ENCODE measurements around the gene NUBP2.

DNA sequence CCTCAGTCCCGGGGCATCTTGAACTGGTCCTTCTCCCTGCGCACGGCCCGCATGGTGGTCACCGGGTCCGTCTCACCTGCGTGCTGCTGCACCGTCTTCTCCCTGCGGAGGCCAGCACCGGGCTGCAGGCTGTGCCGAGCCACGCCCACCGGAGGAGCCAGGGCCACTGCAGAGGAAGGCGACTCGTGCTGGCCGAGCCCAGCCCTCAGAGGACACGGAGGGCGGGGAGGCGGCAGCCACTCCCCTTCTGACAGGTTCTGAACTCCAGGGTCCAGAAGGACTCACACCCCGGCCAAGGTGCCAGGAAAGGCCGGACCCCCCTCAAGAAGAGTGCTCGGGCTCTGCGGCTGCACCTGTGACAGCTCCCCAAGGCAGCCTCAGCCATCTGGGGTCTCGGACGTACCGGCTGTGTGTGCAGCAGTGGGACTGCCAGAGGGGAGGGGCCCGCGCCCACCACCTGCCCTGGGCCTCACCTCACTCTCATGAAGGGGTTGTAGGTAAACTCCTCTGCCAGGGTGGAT, 26.6 kb downstream of the NUBP2 start:
- TF ChIP-seq CTCF (IDR thresholded peaks at IDR 0.05) (no peak), POLR2AphosphoS5 (IDR thresholded peaks at IDR 0.05) (no peak)

All from transverse colon (tissue), 4 donors.